ENCODE measurements around the gene DOCK11. TPM values are rescaled to one million over a fixed set of nuclear protein-coding genes. Genes with fewer than 3 reads are reported as not detected.
"Not testable (repeated sequence)": the region's sequence is repeated elsewhere in the genome, so short reads cannot be mapped to it uniquely, and the experiment has no call there.

The DOCK11 gene
- total RNA-seq, 1 donor from 2014 or later = 0.51 TPM

DNA sequence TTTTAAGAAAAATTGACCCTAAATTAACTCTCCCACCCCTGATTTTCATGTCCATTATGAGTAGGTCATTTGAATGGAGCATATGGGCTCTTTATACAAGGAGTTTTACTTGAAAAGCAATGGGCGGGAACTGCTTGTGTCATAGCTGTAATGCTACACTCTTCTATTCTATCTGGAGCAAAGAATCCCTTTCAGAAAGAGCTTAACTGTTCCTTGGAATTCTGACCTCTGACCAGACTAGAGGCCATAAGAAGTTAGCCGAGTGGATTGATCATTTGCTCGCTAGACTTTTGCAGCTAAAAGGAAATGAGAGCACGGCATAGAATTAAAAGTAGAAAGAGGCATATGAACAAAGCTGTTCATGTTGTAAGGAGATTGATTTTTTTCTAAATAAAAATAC is 79.1 kb downstream of the DOCK11 start:
- no peak for DNase-seq

DNA sequence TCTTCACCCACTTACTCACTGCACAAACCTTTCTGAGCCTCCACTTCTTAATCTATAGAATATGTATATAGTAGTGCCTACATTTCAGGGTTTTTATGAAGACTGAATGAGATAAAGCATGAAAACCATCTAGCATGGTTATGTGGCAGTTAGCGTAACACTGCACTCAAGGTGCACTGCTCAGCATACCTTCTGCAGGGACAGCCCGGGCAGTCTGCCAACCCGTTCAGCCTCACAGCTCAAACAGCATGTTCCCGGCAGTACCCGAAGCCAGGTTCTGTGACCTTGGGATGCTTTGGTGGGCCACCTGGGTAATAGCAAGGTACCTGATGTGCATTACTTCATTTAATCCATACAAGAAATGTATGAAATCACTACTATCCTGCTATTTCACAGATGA is 81.4 kb downstream of the DOCK11 start:
- no peak for DNase-seq

DNA sequence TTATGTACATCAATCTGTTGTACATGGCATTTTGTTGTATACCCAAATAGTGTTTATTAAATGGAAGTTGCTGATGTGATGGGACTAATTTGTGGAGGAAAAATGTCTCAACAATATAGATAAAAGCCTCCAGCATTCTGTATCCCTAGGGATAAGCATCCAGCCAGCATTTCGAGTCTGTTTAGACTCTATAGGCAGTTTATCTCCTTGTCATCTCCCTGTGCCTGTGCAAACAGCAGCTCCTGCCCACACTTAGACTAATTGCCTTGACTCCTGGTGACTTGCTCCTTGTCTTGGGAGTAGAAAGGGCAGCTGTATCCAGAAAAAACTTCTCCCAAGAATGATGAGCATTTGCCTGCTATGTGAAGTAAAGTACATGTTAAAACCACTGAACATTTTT is 83.8 kb downstream of the DOCK11 start:
- DNase-seq = no peak

DNA sequence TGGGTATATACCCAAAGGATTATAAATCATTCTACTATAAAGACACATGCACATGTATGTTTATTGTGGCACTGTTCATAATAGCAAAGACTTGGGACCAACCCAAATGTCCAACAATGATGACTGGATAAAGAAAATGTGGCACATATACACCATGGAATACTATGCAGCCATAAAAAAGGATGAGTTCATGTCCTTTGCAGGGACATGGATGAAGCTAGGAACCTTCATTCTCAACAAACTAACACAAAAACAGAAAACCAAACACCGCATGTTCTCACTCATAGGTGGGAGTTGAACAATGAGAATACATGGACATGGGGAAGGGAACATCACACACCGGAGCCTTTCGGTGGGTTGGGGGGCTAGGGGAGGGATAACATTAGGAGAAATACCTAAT is 87.3 kb downstream of the DOCK11 start:
- not testable (repeated sequence) for DNase-seq

DNA sequence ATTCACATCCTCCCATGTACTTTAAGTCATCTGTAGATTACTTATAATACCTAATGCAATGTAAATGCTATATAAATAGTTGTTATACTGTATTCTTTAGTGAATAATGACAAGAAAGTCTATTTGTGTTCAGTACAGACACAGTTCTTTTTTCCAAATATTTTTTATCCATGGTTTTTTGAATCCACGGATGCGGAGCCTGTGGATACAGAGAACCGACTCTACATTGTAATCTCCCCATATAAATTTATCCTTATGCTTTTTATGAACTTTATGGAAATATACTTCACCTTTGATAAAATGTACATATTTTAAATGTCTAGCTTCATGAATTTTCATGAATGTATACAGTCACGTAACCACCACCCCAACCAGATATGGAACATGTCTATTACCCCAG is 88.2 kb downstream of the DOCK11 start:
- no peak for DNase-seq

DNA sequence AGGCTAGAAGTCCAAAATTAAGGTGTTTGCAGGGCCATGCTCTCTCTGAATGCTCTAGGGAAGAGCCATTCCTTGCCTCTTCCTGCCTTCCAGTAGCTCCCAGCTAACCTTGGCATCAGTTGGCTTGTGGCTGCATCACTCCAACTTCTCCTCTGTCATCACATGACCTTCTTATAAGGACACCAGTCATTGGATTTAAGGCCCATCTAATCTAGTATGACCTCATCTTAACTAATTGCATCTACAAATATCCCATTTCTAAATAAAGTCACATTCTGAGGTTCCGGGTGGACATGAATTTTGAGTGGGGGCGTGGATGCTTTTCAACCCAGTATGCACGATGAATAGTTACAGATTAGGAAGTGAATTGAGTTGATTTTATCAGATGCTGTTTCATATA is 89.7 kb downstream of the DOCK11 start:
- DNase-seq = no peak

DNA sequence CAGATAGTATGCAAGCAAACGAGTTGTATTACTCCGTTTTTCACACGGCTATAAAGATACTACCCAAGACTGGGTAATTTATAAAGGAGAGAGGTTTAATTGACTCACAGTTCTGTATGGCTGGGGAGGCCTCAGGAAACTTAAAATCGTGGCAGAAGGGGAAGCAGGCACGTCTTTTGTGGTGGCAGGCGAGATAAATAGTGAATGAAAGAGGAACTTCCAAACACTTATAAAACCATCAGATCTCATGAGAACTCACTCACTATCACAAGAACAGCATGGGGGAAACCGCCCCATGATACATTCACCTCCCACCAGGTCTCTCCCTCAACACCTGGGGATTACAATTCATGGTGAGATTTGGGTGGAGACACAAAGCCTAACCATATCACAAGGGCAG is 90.6 kb downstream of the DOCK11 start:
- not testable (repeated sequence) for DNase-seq

DNA sequence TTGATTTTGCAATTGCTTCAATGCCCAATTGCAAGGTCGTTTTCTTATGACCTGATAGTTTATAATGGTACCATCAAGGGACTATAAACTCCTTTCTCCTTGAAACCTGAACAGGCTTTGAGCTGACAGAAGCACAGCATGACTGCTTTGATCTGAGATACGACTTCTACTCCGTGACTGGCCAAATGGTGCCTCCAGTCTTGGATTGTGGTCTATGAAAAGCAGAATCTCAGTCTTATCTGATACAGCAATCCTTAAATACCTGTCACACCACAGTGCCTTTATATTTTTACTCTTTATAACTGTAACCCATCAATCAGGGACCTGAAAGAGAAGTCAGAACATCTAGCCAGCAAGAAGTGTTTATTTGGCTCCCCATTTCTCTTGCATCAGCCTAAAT is 93.1 kb downstream of the DOCK11 start:
- no peak for DNase-seq

DNA sequence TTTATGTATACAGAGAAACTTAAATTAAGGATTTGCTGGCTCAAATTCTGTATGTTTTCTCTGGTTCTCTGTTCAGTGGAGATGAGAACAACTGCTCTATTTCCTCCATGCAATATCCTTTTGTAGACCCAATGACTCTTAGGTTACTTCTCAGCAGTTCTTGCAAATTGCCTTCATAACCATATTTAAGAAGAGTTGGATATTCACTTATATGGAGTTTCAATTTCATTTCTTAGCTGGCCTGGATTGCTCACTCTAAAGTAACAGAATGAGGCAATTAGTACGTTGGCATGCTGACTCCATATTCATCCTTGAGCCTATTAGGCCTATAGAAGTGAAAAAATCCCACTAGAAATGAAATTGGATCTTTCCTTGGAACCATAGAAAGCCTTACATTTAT is 93.6 kb downstream of the DOCK11 start:
- no peak for DNase-seq

DNA sequence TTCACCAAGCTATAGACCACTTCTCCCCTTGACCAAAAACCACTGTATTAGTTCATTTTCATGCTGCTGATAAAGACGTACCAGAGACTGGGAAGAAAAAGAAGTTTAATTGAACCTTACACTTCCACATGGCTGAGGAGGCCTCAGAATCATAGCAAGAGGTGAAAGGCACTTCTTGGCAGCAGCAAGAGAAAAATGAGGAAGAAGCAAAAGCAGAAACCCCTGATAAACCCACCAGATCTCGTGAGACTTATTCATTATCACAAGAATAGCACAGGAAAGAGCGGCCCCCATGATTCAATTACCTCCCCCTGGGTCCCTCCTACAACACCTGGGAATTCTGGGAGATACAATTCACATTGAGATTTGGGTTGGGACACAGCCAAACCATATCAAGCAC is 97.8 kb downstream of the DOCK11 start:
- no peak for DNase-seq

DNA sequence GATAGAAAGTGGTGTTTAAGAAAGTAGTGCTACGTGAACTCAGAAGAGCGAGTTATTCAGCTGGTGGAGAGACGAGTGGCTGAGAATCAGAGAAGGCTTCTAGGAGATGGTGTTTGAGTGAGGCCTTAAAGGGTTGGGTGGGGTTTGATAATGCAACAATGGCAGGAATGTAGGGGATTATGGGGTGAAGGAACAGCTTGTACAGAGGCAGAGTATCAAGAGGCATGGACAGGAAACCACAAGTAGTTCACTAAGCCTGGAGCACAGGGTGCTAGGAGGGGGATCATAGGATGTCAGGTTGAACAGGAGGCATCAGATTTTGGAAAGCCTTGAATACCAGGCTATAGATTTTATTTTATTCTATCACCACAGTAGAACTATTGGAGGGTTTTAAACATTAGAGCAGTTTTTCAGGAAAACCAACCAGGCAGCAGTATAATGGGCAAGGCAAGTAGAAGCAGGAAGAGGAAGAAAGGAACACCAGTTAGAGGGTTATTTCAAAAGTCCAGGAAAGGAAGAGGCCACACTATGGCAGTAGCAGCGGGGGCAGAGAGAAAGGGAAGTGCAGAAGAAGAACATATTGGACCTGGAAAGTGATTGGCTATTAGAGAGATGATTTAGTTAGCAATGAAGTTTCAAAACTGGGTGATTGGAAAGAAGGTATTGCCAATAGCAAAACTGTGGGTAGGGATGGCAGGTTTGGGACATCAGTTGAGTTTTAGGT is 99.2 kb downstream of the DOCK11 start:
- no peak for DNase-seq

DNA sequence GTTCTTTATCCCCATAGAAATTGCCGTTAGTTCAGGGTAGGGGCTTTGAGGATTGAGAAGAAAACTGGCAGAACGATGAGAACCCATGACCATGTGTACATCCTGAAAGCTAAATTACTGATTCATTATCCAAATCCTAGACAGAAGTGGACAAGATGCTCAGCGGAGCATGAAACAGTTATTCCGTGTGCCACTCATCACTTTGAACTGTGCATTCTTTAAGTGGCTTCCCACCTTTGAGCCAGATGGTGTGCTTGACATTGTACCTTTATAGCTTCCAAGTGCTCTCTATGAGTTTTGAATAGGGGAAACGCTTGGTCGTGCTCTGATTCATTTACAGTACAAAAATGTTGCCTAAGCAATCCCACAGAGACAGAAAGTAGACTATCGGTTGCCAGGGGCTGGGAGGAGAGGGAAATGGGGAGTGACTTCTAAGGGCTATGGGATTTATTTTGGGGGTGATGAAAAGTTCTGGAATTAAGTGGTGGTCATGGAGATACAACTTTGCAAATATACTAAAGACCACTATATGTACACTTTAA is 100.0 kb downstream of the DOCK11 start:
- no peak for DNase-seq

DNA sequence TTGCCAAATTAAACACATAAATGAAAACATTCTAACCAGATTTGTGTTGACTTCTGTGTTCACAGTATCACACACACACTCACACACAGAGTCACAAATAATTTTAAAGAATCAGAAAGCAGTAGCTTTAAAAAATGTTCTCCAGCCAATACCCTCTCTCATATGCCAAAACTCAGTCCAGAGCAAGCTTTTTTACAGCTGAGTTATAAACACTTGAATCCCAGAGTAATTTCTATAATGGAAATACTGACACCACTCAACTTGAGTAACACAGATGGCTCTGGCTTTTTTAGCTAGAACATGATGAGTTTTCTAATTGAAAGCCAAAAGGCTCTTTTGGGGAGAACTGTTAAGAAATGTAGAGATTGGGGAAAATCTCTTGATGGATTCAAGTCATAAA is 100.8 kb downstream of the DOCK11 start:
- DNase-seq = no peak

DNA sequence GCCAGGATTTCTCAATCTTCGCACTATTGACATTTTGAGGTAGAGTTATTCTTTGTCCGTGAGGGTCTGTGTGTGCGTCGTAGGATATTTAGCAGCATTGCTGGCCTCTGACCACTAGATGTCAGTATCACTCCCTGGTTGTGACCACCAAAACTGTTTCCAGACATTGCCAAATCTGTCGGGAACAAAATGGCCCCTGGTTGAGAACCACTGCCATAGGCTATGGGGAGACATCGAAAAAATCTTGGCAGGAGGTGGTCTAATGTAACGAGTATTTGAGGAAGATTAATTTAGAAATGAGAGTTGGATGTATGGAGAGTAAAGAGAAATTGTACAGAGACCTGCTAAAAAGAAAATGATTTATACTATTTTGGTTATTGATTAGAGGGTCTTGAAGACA is 108.4 kb downstream of the DOCK11 start:
- peak; percentile 71 for DNase-seq

DNA sequence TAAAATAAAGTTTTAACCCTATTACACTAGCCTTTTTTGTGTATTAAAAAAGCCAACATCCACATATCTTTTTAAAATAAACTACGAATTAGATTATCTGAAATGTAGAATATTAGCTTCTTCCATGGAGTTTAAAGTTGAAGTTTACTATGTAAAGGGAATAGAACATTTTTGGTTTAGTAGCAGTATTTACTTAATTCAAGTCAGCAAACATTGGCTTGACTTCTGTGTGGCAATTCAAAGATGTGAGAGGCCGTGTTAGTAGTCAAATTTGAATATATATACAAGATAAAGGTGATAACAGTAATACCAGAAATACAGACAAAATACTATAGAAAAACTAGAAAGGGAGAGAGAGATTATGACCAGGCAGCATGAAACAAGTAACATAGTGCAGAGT is 116.7 kb downstream of the DOCK11 start:
- no peak for DNase-seq

DNA sequence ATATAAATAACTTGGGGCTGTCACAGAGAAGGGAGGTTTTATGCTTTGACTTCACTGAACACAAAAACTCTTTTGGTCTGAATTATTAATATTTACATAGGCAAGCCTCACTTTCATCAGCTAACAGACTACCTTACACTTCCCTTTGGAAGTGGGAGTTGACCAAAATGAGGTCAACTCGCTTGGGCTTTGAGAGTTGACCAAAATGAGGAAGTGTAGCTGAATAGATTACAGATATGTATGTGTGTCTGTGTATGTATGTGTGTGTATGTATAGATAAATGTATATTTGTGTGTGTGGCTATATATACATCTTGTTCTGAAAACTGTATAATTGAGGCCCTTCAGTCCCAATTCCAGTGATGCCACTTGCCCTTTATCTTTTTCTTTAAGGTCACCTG is 118.5 kb downstream of the DOCK11 start:
- no peak for DNase-seq

DNA sequence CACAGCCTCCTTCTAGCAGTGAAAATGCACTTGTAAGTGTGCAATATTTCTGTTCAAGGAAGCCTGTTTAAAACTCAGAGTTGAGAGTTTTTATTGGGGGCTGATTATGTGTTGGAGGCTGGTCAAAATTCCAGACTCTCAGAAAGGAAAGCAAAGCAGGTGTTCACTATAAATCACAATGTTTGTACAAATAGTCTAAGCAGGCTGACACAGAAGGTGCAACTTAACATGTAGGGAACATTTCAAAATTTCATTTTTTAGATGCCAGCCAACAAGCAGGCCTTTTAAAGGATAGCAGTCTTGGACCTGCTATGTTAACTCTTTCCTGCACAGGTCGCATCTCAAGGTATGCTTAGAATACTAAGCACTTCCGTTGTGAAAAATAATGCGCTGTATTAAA is 119.5 kb downstream of the DOCK11 start:
- DNase-seq = no peak

DNA sequence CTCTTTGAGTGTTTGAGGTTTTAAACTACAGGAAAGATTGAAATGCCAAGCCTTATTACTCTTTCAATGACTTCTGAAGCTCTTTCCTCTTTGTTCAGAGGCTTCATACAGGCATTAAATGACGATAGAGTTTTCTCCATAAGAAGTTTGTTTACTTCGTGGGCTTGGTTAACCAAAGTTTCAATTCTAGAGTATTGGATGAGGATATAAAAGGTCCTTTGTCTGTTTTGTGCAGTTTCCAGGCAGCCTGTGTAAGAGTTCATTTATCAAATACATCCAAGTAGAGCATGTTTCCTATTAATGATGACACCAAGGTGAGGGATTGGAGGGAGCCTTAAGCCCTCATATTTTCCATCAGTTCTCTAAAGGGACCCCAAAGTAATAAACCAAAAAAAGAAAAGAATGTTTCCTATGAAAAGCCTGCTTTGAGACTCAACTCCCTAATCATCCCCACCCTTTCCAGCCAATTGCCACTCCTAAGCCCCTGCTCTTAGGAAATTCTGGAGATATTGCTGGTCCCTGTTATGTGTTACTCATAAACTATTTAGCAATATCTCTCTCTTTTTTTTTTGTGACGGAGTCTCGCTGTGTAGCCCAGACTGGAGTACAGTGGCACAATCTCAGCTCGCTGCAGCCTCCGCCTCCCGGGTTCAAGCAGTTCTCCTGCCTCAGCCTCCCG is 125.6 kb downstream of the DOCK11 start:
- DNase-seq = no peak

DNA sequence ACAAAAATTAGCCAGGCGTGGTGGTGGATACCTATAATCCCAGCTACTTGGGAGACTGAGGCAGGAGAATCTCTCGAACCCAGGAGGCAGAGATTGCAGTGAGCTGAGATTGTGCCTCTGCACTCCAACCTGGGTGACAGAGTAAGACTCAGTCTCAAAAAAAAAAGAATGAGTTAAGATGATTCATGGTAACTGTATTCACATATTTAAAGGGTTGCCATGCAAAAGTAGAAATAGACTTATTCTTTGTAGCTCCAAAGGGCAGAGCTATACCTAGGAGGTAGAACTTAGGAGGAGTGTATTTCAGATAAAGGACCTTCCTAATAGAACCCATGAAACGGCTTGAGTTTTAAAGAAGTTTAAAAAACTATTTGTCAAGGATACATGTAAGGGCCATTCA is 127.4 kb downstream of the DOCK11 start:
- no peak for DNase-seq

DNA sequence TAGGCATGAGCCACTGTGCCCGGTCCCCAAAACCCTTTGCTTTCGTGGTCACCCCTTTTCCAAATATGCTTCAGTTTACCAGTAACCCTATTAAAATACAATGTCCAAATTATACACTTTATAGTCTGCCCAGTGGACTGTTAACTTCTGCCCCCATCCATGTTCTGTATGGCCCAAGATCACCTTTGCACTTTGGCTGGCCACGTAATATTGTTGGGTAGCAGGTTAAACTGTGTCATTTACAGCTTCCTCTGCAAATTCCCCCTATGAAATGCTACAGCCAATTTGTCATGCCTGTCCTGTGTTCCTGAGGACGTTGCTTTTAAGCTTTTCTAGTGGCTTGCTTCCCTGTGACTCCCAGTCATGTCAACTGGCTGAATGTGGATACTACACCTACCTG is 130.7 kb downstream of the DOCK11 start:
- no peak for DNase-seq

DNA sequence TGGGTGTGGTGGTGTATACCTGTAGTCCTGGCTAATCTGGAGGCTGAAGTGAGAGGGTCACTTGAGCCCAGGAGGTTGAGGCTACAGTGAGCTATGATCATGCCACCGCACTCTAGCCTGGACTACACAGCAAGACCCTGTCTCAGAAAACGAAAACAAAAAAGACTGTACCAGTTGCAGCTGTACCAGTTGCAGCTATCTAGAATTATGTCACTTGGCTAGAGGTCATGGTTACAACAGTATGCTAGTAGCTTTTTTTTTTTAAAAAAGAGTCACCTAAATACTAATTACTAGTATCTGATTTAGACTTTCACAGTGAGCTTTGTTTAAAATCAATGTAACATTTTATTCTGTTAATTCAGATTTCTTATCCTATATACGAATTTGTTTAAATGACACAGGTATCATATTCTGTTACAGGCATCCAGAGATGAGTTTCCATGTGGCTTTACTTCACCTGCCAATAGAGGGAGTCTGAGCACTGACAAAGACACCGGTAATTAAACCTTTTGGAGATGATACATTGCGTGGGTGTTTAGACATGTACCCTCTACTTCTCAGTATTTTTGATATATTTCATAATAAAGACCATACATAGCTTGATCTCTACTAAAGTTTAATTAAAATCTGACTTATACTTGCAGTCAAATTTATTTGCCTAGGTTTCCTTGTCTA is 131.6 kb downstream of the DOCK11 start:
- DNase-seq = peak; percentile 21

DNA sequence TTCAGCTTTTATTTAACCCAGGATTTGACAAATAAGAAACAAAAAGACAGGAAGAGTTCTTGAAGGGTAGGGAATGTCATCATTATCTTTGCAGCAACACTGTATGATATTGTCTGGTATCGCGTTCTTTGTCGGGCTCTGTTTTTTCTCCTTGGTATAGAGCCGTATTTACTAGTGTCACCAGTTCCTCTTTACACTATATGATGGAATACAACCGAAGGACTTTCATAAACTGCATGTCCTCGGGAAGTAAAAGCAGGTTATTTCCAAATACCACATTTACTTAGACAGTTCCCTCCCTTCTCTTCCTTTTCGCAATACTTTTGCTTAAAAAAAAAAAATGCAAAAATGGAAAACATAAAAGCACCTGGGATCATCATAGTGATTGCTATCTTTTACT is 135.2 kb downstream of the DOCK11 start:
- DNase-seq = no peak

DNA sequence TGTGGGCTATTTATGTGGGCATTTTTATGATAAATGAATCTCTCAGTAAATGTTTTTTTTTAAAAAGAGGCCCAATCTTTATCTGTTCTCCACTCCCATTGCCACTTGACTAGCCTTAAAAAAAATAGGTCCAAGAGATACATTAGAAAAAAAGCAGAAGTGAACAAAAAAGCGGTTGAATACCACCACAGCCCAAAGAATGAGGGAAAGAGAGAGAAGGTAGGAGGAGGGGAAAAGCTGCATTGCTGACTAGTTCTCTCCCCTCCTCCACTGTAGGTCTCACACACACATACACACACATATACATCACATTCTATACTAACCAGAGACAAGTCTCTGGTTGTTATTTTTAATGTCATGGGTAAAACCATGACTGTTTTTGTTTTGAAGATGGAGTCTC is 136.0 kb downstream of the DOCK11 start:
- DNase-seq = no peak

DNA sequence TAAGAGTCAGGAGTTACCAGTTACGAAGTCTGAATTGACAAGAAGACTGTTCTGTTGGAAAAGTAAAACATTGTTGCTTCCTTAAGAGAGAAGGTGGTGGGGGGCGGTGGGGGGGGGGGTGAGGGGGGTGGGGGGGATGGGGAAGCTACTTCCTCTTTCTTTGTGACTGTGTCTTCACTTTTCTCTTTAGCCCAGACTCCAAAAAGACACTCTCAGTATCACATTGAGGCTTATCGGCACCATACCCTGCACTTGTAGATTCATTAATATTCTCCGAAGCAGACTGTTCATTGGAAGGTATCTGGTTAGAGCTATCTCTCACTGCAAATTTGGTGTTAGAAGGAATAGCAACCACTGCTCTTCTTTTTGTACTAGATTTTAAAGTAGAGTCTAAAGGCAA is 137.2 kb downstream of the DOCK11 start:
- no peak for DNase-seq

Measured in dermis blood vessel endothelial cell (primary cell).